DND-41 (cell line): ENCODE results near the gene KIRREL3.
"Not testable (repeated sequence)": the region's sequence is repeated elsewhere in the genome, so short reads cannot be mapped to it uniquely, and the experiment has no call there.

Experiments
- ATAC-seq: fragments of 200-7000 bp; cut with Tn5 transposase; 3 replicates; pipeline ENCODE4 v1.9.1; 2021; ENCODE audit warnings: low read depth; ENCODE audit not compliant: insufficient read depth
- DNase-seq: peaks from one replicate; pipeline ENCODE4 v3.0.0-alpha.2; 2020
- H2AFZ ChIP-seq: 2 replicates; pipeline ENCODE4 v1.6.0; 2012; ENCODE audit warnings: low read depth, low read length
- H3K27ac ChIP-seq: 2 replicates; pipeline ENCODE4 v1.5.1; 2012; ENCODE audit warnings: low read length, inconsistent platforms
- H3K27me3 ChIP-seq: fragments of 200-600 bp; sonication (generic); 2 replicates; pipeline ENCODE4 v1.6.0; 2012; ENCODE audit warnings: low read length, mild to moderate bottlenecking, inconsistent platforms; ENCODE audit not compliant: insufficient read depth, poor library complexity
- H3K36me3 ChIP-seq: 2 replicates; pipeline ENCODE4 v1.5.1; 2012; ENCODE audit warnings: low read length, inconsistent platforms; ENCODE audit not compliant: insufficient read depth
- H3K4me1 ChIP-seq: 2 replicates; pipeline ENCODE4 v1.5.1; 2012; ENCODE audit warnings: mild to moderate bottlenecking, low read length; ENCODE audit not compliant: insufficient read depth
- H3K4me2 ChIP-seq: 2 replicates; pipeline ENCODE4 v1.6.0; 2012; ENCODE audit warnings: mild to moderate bottlenecking, moderate library complexity, low read length, inconsistent platforms; ENCODE audit not compliant: insufficient read depth
- H3K4me3 ChIP-seq, 2 experiments: fragments of 200-600 bp in 1 of 2; shearing (Covaris generic) in 1 of 2; 2 replicates each; pipeline ENCODE4 v1.5.1; 2012 to 2016; ENCODE audit warnings: inconsistent platforms in 2 of 2, low read length in 2 of 2, mild to moderate bottlenecking in 2 of 2, low read depth in 1 of 2, moderate library complexity in 1 of 2
- H3K79me2 ChIP-seq: 2 replicates; pipeline ENCODE4 v1.6.0; 2012; ENCODE audit warnings: low read length, inconsistent platforms; ENCODE audit not compliant: insufficient read depth
- H3K9ac ChIP-seq: 2 replicates; pipeline ENCODE4 v1.6.0; 2012; ENCODE audit warnings: low read depth, mild to moderate bottlenecking, inconsistent platforms, low read length, moderate library complexity
- H3K9me3 ChIP-seq: 2 replicates; pipeline ENCODE4 v1.5.1; 2012; ENCODE audit warnings: low read length, moderate library complexity, mild to moderate bottlenecking, inconsistent platforms; ENCODE audit not compliant: insufficient read depth, severe bottlenecking
- H4K20me1 ChIP-seq: 2 replicates; pipeline ENCODE4 v1.6.0; 2012; ENCODE audit warnings: low read length; ENCODE audit not compliant: insufficient read depth
- CTCF ChIP-seq: IDR thresholded peaks from 2 replicates; pipeline ENCODE4 v1.5.1; 2012; ENCODE audit warnings: borderline replicate concordance, low read length, moderate library complexity, mild to moderate bottlenecking; ENCODE audit not compliant: poor library complexity, severe bottlenecking; ENCODE audit errors: extremely low read depth
- EZH2 ChIP-seq: IDR thresholded peaks from 3 replicates; pipeline ENCODE4 v1.6.1; 2012; ENCODE audit warnings: borderline replicate concordance, low read depth, mild to moderate bottlenecking, moderate library complexity, low read length, inconsistent platforms; ENCODE audit not compliant: severe bottlenecking

The KIRREL3 gene

GRCh38 chr11:126963603-126964363 is 36.8 kb downstream of the KIRREL3 start:
- Histone ChIP-seq H3K36me3 (no peaks in the 10 kb centered on the region), H2AFZ (no peak overlapping the region), H3K9ac (no peak overlapping the region), H3K27ac (no peak overlapping the region), H3K4me1 (no peaks in the 10 kb centered on the region), H3K79me2 (no peaks in the 10 kb centered on the region), H3K4me2 (no peak overlapping the region), H3K9me3 (no peaks in the 10 kb centered on the region), H3K27me3 (peaks cover 34% of the 10 kb centered on the region), H3K4me3 (no peak overlapping the region), H4K20me1 (no peaks in the 10 kb centered on the region)
- TF ChIP-seq CTCF (no peak), EZH2 (no peak)
- ATAC-seq (no peak), DNase-seq (no peak)

- no peak overlapping the region for H3K27ac ChIP-seq
- no peaks in the 10 kb centered on the region for H3K79me2 ChIP-seq
- no peak overlapping the region for H3K4me2 ChIP-seq
These were observed 37.5 kb downstream of the KIRREL3 start for GRCh38 chr11:126963115-126963514.

GRCh38 chr11:126959700-126960099 is 40.9 kb downstream of the KIRREL3 start:
- no peak overlapping the region for H3K9ac ChIP-seq
- H3K4me1 ChIP-seq: no peaks in the 10 kb centered on the region
- H2AFZ ChIP-seq: no peak overlapping the region
- ATAC-seq (no peak), DNase-seq (no peak)
- H3K4me3 ChIP-seq: no peak overlapping the region
- no peak overlapping the region for H3K27ac ChIP-seq
- peaks cover 14% of the 10 kb centered on the region for H3K27me3 ChIP-seq
- H3K9me3 ChIP-seq: no peaks in the 10 kb centered on the region
- no peaks in the 10 kb centered on the region for H3K79me2 ChIP-seq
- TF ChIP-seq EZH2 (no peak), CTCF (no peak)
- no peaks in the 10 kb centered on the region for H4K20me1 ChIP-seq
- no peak overlapping the region for H3K4me2 ChIP-seq
- no peaks in the 10 kb centered on the region for H3K36me3 ChIP-seq

More at GRCh38 chr11:126963115-126963514, 37.5 kb downstream of the KIRREL3 start:
- H3K4me3 ChIP-seq: no peak overlapping the region
- no peaks in the 10 kb centered on the region for H3K36me3 ChIP-seq
- H4K20me1 ChIP-seq: no peaks in the 10 kb centered on the region
- H3K9ac ChIP-seq: no peak overlapping the region
- ATAC-seq (no peak), DNase-seq (no peak)
- no peak for TF ChIP-seq CTCF
- peaks cover 29% of the 10 kb centered on the region for H3K27me3 ChIP-seq
- H3K4me1 ChIP-seq: no peaks in the 10 kb centered on the region
- no peak overlapping the region for H2AFZ ChIP-seq
- H3K9me3 ChIP-seq: no peaks in the 10 kb centered on the region

GRCh38 chr11:126956635-126957034 is 43.9 kb downstream of the KIRREL3 start:
- Histone ChIP-seq H3K79me2 (no peaks in the 10 kb centered on the region), H3K27ac (no peak overlapping the region), H3K27me3 (peaks cover 14% of the 10 kb centered on the region), H4K20me1 (no peaks in the 10 kb centered on the region), H3K36me3 (no peaks in the 10 kb centered on the region), H2AFZ (no peak overlapping the region), H3K4me1 (no peaks in the 10 kb centered on the region), H3K4me3 (no peak overlapping the region), H3K4me2 (no peak overlapping the region), H3K9ac (no peak overlapping the region), H3K9me3 (no peaks in the 10 kb centered on the region)
- TF ChIP-seq CTCF (no peak), EZH2 (no peak)
- DNase-seq: no peak
- ATAC-seq: no peak

GRCh38 chr11:126952533-126952932 is 48.0 kb downstream of the KIRREL3 start:
- not testable (repeated sequence) for ATAC-seq, H4K20me1 ChIP-seq, H3K4me3 ChIP-seq, H3K9ac ChIP-seq, H2AFZ ChIP-seq, H3K79me2 ChIP-seq, H3K36me3 ChIP-seq, H3K9me3 ChIP-seq, H3K4me2 ChIP-seq, DNase-seq, H3K27ac ChIP-seq, H3K4me1 ChIP-seq
- peaks cover 14% of the 10 kb centered on the region for H3K27me3 ChIP-seq
